Gastrocnemius medialis (tissue), 4 donors: Measurements from ENCODE around the gene ADAM12.

Experiments used
- CTCF ChIP-seq, 5 experiments: fragments of 450-650 bp in 3 of 5; fragments of 200-600 bp in 2 of 5; sonication (generic) in 2 of 5; IDR thresholded peaks in 4 of 5; conservative IDR thresholded peaks in 1 of 5; 1 replicate in 4 of 5; 2 replicates in 1 of 5; pipeline ENCODE4 v1.5.1; 2016 to 2019; ENCODE audit warnings: antibody characterized with exemption in 5 of 5, mild to moderate bottlenecking in 3 of 5, moderate library complexity in 3 of 5
- POLR2A ChIP-seq, 2 donors: fragments of 450-650 bp; IDR thresholded peaks; one replicate each; pipeline ENCODE4 v1.6.1; 2017; ENCODE audit warnings: antibody characterized with exemption in 2 of 2, mild to moderate bottlenecking in 2 of 2, moderate library complexity in 2 of 2

GRCh38 chr10:126155528-126155927 lies 232.7 kb downstream of the ADAM12 start:
- TF ChIP-seq CTCF (IDR thresholded peaks at IDR 0.05 in 4 of 5, conservative IDR thresholded peaks at IDR 0.05 in 1 of 5), result no peak
- no peak for TF ChIP-seq POLR2A (IDR thresholded peaks at IDR 0.05)
